IPS-20b (cell line): Measurements from ENCODE around the gene CTLA4.
"Not testable (repeated sequence)": the region's sequence is repeated elsewhere in the genome, so short reads cannot be mapped to it uniquely, and the experiment has no call there.

Experiments
- H3K27ac ChIP-seq: one replicate; pipeline ENCODE4 v1.5.1; 2013; ENCODE audit warnings: low read length
- H3K27me3 ChIP-seq: 2 replicates; pipeline ENCODE4 v1.6.1; 2013; ENCODE audit warnings: mild to moderate bottlenecking, low read length, inconsistent platforms; ENCODE audit not compliant: insufficient read depth
- H3K36me3 ChIP-seq: 2 replicates; pipeline ENCODE4 v1.6.1; 2013; ENCODE audit warnings: low read depth, mild to moderate bottlenecking, inconsistent platforms, low read length, moderate library complexity; ENCODE audit not compliant: insufficient read depth
- H3K4me1 ChIP-seq: 2 replicates; pipeline ENCODE4 v1.6.1; 2013; ENCODE audit warnings: mild to moderate bottlenecking, control low read depth, inconsistent platforms, low read length, moderate library complexity; ENCODE audit not compliant: insufficient read depth
- H3K4me3 ChIP-seq: 2 replicates; pipeline ENCODE4 v1.5.1; 2013; ENCODE audit warnings: mild to moderate bottlenecking, low read length, inconsistent platforms
- H3K9ac ChIP-seq: 2 replicates; pipeline ENCODE4 v1.6.1; 2013; ENCODE audit warnings: low read depth, mild to moderate bottlenecking, inconsistent platforms, low read length, moderate library complexity
- H3K9me3 ChIP-seq: 2 replicates; pipeline ENCODE4 v1.6.1; 2013; ENCODE audit warnings: mild to moderate bottlenecking, low read depth, low read length, inconsistent platforms; ENCODE audit not compliant: insufficient read depth

CTLA4 gene

DNA sequence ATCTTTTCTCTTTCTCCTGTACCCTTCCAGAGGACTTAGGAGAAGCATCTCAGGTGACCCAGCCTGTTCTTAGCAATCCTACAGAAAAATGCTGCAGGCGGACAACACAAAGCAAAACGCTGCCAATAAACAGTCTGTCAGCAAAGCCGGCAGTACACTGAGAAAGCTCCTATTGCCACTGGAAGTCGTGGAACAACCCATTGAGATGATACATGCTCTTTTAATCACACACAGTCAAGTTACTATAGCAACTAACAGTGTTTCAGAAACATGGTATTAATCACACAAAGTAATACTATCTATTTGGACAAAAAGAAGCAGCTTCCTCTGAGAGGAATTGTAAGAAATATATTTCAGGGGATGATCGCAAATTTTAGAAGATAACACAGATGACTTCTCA is 10.5 kb downstream of the CTLA4 start:
- Histone ChIP-seq H3K27me3 (no peaks in the 10 kb centered on the region), H3K9ac (no peak overlapping the region), H3K36me3 (no peaks in the 10 kb centered on the region), H3K9me3 (no peaks in the 10 kb centered on the region), H3K4me1 (no peaks in the 10 kb centered on the region), H3K27ac (no peak overlapping the region), H3K4me3 (no peak overlapping the region)

DNA sequence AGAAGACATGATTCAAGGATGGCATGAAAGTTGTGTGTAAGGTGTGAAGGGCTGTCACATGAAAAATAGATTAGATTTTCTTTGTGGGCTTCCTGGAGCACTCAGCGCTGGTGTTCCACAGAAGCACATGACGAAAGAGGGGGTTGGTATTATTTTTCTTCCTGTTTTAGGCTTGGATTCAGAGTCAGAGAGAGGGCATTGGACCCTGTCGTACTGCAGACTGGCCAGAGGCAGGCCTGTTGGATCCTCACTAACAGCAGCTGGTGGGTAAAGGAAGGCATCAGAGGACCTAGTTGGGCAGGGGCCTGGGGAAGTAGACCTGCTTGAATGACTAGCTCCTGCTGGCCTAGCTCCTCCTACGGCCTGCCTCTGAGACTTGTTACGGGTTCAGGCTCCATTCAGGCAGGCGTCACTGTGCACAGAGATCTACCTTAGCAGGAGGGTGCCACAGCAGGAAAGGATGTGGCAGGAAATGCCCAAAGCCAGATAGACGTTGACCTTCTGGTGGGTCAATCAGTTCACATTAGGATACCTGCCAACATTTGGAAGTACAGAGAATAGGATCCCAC is 13.1 kb downstream of the CTLA4 start:
- Histone ChIP-seq H3K9ac (no peak overlapping the region), H3K27me3 (no peaks in the 10 kb centered on the region), H3K27ac (no peak overlapping the region), H3K4me3 (no peak overlapping the region), H3K9me3 (no peaks in the 10 kb centered on the region), H3K4me1 (no peaks in the 10 kb centered on the region), H3K36me3 (no peaks in the 10 kb centered on the region)

DNA sequence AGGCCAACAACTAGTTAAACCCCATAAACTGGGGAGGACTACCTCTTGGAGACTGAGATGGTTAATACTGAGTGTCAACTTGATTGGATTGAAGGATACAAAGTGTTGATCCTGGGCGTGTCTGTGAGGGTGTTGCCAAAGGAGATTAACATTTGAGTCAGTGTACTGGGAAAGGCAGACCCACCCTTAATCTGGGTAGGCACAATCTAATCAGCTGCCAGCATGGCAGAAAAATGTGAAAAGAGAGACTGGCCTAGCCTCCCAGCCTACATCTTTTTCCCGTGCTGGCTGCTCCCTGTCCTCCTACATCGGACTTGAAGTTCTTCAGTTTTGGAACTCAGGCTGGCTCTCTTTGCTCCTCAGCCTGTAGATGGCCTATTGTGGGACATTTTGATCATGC is 13.6 kb downstream of the CTLA4 start:
- not testable (repeated sequence) for H3K4me1 ChIP-seq, H3K36me3 ChIP-seq, H3K9me3 ChIP-seq, H3K27ac ChIP-seq, H3K4me3 ChIP-seq, H3K27me3 ChIP-seq, H3K9ac ChIP-seq

DNA sequence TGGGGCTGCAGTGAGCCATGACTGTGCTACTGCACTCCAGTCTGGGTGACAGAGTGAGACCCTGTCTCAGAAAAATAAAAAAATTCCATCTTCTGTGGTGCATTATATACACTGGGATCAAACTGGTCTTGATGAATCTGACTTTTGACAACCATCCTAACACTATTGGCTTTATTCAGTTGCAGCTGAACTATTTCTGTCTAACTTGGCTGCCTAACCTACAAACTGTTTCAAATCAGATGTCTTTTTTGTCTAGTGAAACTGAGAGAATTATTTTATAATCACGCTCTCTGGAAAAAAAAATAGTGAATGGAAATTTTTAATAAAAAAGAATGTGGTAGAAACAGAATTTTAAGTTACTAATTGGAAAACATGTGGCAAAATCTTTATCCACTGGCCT is 15.0 kb downstream of the CTLA4 start:
- no peaks in the 10 kb centered on the region for H3K27me3 ChIP-seq
- H3K27ac ChIP-seq = no peak overlapping the region
- no peak overlapping the region for H3K4me3 ChIP-seq
- H3K4me1 ChIP-seq = no peaks in the 10 kb centered on the region
- no peaks in the 10 kb centered on the region for H3K36me3 ChIP-seq
- H3K9ac ChIP-seq = no peak overlapping the region
- H3K9me3 ChIP-seq = no peaks in the 10 kb centered on the region

DNA sequence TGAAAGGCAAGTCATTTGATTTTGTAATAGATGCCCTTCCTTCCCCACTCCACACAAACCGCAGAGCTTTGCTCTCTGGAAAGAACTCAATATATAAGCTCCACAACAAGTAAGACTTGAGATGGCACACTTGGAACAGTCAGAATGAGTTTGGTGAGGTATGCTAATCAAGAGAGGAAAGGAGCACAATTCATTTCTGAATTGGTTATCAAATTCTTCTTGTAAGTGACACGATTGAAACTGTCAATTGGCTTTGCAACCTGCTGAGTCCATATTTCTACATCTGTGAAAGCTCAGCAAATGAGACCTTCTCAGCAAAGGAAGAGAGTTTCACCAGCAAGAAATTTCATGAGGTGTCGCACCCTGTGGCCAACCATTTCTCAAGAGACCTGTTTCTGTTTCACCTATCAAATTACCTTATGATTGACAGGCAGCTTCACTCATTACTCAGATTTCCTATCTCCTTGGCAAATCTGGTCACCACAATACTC is 19.1 kb downstream of the CTLA4 start:
- Histone ChIP-seq H3K4me1 (no peaks in the 10 kb centered on the region), H3K27me3 (no peaks in the 10 kb centered on the region), H3K36me3 (no peaks in the 10 kb centered on the region), H3K9ac (no peak overlapping the region), H3K4me3 (no peak overlapping the region), H3K27ac (no peak overlapping the region), H3K9me3 (no peaks in the 10 kb centered on the region)

DNA sequence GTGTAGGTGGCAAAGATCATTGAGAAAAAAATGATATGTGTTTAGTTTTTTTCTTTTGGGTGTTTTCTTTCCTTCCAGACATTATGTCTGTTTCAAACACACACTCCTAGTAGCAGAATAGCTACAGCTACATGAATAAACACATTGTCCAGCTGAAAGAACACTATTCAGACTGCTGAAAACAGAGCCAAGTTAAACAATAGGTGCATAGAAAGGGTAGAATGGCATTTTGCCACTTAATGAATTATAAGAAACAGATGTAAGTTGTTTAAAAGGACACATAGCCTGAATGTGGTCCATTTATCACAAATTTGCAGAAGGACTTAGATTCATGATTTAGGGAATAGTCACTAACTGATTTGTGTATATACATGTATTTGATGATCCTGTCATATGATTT is 20.1 kb downstream of the CTLA4 start:
- Histone ChIP-seq H3K9me3 (no peaks in the 10 kb centered on the region), H3K27me3 (no peaks in the 10 kb centered on the region), H3K4me1 (no peaks in the 10 kb centered on the region), H3K36me3 (no peaks in the 10 kb centered on the region), H3K4me3 (no peak overlapping the region), H3K27ac (no peak overlapping the region), H3K9ac (no peak overlapping the region)

DNA sequence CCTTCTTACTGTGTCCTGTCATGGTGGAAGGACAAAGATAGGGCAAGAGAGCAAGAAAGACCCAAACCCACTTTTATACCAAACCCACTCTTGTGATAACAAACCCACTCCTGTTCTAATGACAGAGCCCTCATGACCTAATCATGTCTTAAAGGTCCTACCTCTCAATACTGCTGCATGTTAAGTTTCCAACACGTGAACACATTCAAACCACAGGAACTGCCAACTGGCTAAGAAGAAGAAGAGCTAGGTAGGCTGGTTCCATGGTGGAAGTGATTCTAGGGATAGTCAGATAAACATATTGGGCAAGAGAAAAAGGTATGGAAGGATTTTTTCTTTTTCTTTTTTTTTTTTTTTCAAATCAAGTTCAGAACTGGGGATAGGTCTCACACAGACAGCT is 22.0 kb downstream of the CTLA4 start:
- Histone ChIP-seq H3K27me3 (no peaks in the 10 kb centered on the region), H3K9me3 (no peaks in the 10 kb centered on the region), H3K4me3 (no peak overlapping the region), H3K27ac (no peak overlapping the region), H3K4me1 (no peaks in the 10 kb centered on the region), H3K9ac (no peak overlapping the region), H3K36me3 (no peaks in the 10 kb centered on the region)

DNA sequence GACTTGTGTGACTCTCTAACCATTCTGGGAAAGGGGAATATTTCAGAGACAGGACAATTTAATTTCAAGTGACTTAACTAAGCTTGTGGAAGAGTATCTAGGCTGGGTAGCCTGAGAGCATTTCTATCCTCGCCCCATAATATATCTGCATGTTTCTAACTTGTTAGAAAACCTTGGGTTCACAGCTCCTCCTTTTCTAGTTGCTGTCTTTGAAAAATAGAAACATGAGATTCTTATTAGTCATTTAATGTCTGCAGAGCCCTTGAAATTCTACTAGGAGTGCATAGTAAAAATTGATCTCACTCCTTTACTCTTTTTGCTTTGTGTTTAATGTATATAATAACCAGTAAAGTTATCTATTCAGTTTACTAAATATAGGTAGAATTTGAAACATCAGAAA is 22.4 kb downstream of the CTLA4 start:
- Histone ChIP-seq H3K36me3 (no peaks in the 10 kb centered on the region), H3K27ac (no peak overlapping the region), H3K27me3 (no peaks in the 10 kb centered on the region), H3K9ac (no peak overlapping the region), H3K9me3 (no peaks in the 10 kb centered on the region), H3K4me1 (no peaks in the 10 kb centered on the region), H3K4me3 (no peak overlapping the region)

DNA sequence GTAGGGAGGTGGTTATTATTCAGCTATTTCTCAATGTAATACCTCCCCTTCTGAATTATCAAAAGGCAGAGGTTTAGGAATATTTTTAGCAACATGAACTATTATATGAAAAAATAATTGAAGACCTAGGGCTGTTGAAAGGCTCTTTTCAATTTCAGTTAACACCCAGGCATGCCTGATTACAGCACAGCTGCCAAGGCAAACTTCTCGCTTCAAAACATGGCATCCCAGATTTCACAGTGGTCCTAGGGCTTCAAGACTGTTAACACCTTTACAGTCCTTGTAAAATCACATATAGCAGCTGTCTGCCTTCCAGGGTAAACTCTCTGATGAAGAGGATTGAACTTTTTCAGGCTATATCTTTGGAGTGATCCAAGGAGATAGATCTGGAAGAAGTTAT is 23.2 kb downstream of the CTLA4 start:
- H3K27me3 ChIP-seq = no peaks in the 10 kb centered on the region
- H3K9me3 ChIP-seq = no peaks in the 10 kb centered on the region
- no peaks in the 10 kb centered on the region for H3K4me1 ChIP-seq
- H3K36me3 ChIP-seq = no peaks in the 10 kb centered on the region
- no peak overlapping the region for H3K9ac ChIP-seq
- no peak overlapping the region for H3K4me3 ChIP-seq
- no peak overlapping the region for H3K27ac ChIP-seq

DNA sequence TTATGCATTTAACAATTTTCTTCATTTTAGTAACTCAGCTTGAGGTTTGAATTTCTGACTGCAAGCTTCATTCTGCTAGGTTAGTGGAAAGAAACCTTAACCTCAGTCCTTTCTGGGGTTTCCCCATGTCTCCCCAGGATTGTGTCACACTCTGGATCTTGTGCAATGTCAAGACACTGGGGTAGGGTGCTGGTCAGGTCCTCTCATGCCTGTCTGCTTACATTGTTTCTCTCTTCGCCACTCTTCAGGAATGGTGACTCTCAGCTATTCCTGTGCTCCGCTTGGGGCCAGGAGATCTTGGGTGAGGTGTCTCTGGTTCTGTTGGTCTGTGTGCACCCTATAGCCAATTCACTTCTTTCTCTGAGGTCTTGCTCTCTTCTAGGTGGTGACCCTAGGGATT is 23.9 kb downstream of the CTLA4 start:
- no peaks in the 10 kb centered on the region for H3K9me3 ChIP-seq
- no peaks in the 10 kb centered on the region for H3K27me3 ChIP-seq
- H3K4me3 ChIP-seq = no peak overlapping the region
- no peak overlapping the region for H3K27ac ChIP-seq
- no peaks in the 10 kb centered on the region for H3K4me1 ChIP-seq
- no peaks in the 10 kb centered on the region for H3K36me3 ChIP-seq
- H3K9ac ChIP-seq = no peak overlapping the region

DNA sequence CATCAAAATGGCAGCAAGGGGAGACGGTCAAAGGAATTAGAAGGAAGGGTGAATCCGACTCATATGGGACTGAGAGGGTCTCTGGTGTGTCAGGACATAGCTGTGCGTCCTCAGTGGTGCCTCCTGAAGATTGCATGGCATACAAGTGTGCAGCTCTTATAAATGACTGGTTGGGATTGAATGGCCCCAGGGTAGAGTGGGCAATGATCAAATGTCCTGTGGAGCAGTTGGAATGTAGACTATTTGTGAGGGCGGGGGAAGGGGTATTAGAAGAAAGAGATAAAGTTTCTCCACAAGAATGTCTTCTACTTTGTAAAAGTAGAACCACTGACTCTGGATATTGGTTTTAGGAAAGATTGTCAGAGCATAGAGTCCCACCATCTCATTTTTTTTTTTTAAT is 24.6 kb downstream of the CTLA4 start:
- no peaks in the 10 kb centered on the region for H3K27me3 ChIP-seq
- no peak overlapping the region for H3K27ac ChIP-seq
- no peak overlapping the region for H3K4me3 ChIP-seq
- no peaks in the 10 kb centered on the region for H3K36me3 ChIP-seq
- no peaks in the 10 kb centered on the region for H3K9me3 ChIP-seq
- no peak overlapping the region for H3K9ac ChIP-seq
- no peaks in the 10 kb centered on the region for H3K4me1 ChIP-seq

DNA sequence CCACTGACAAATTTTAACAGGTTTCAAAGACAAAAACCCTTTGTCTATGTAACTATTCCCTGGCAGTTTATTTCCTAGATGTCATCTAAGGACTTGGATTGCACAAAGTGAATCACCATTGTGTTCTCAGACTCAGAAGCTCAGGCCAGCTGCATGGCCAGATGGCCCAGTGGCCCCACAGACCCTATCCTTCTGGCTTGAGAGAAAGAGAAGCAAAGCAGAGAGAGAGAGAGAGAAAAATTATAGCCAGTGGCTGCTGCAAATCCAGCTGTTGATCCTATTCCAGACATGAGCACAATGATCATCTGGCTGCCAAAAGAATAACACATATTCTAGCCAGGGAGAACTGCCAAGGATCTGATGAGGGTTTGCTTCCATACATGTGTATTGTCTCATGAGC is 25.8 kb downstream of the CTLA4 start:
- H3K27me3 ChIP-seq = no peaks in the 10 kb centered on the region
- no peak overlapping the region for H3K27ac ChIP-seq
- no peak overlapping the region for H3K4me3 ChIP-seq
- H3K9me3 ChIP-seq = no peaks in the 10 kb centered on the region
- no peaks in the 10 kb centered on the region for H3K36me3 ChIP-seq
- no peaks in the 10 kb centered on the region for H3K4me1 ChIP-seq
- no peak overlapping the region for H3K9ac ChIP-seq

DNA sequence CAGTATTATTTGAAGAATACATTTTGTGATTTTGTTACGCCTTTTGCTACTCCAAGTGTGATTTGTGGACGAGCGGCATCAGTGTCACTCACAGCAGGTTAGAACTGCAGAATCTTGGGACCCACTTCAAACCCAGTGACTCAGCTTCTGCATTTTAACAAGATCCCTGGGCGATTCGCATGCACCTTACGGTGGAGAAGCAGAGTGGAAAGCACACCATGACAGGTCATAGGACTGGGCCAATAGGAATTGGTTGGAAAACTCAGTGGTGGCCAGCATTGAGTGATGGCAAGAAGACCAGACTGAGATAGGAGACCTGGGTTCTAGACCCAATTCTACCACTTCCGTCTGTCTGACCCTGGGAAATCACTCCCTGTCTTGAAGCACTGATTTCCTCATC is 26.3 kb downstream of the CTLA4 start:
- Histone ChIP-seq H3K9ac (no peak overlapping the region), H3K36me3 (no peaks in the 10 kb centered on the region), H3K4me3 (no peak overlapping the region), H3K9me3 (no peaks in the 10 kb centered on the region), H3K27ac (no peak overlapping the region), H3K27me3 (no peaks in the 10 kb centered on the region), H3K4me1 (no peaks in the 10 kb centered on the region)
